ENCODE measurements around the gene SHISAL2A. TPM values are rescaled to one million over a fixed set of nuclear protein-coding genes. Genes with fewer than 3 reads are reported as not detected.

SHISAL2A gene
- total and polyA plus RNA-seq, 10 of the 15 experiments (the other 5 are each of a cell fraction or from before 2014, with no cell fraction given), result 0.18 to 0.67 (median 0.45) TPM

DNA sequence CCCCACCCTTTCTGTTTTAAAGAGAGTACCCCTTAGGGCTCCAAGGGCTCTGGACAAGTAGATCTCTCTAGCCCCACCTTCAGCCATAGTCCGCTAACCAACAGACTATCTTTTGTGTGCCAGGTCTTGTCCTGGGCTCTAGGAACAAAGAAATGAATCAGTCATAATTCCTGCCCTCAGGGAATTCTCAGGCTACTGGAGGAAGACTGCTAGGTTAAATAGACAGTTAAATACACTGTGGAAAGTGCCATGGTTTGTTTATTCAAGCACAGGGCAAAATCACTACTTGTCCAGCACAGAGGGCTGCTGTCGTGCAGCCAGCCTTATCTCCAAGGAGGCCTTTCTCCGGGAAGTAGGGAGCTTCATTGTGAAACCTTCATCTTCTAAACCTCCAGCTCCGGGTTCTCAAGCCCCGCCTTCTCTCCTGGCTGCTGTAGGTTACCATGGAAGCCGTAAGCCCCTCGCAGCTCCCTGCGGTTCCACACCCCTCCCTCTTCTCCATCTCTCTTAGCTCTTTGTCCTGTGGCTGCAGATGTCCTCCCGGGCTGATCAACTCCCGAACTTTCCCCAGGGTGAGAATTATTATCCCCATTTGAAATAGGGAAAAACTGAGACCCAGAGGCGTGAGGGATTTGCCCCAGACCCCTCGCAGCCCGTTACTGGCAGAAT, 29.8 kb downstream of the SHISAL2A start:
- Histone ChIP-seq H3K27ac (ENCODE audit: control insufficient read depth, insufficient read depth) (no peak overlapping the region), H3K4me1 (ENCODE audit: control insufficient read depth, insufficient read depth, low read length) (peaks cover 5% of the 10 kb centered on the region), H3K36me3 (ENCODE audit: control insufficient read depth in 2 of 2, insufficient read depth in 2 of 2, low read length in 1 of 2) (no peaks in the 10 kb centered on the region), H2AFZ (ENCODE audit: control insufficient read depth, low read depth, low read length) (no peak overlapping the region), H3K27me3 (replicated peaks in 1 of 2; ENCODE audit: control insufficient read depth in 2 of 2, insufficient read depth in 2 of 2, low read length in 1 of 2) (no peaks in the 10 kb centered on the region), H3K9ac (ENCODE audit: control insufficient read depth, insufficient read depth, low read length) (no peak overlapping the region), H3K4me2 (ENCODE audit: control insufficient read depth, insufficient read depth) (no peak overlapping the region), H3K4me3 (no peak overlapping the region), H3K79me2 (ENCODE audit: control insufficient read depth, insufficient read depth, low read length) (no peaks in the 10 kb centered on the region), H3K9me3 (replicated peaks; ENCODE audit: control insufficient read depth, insufficient read depth, low read length) (no peaks in the 10 kb centered on the region), H4K20me1 (ENCODE audit: control insufficient read depth, insufficient read depth) (no peaks in the 10 kb centered on the region)
- BruUV-seq (replicated peaks), result no TSS peak
- POLR2A ChIA-PET, result no interaction called here
- intact Hi-C loops (cut with micrococcal nuclease; ENCODE audit: unreplicated experiment), result no loop called here
- DNase-seq (ENCODE audit: low read depth, low spot score) (no peak), FAIRE-seq (no peak), ATAC-seq (no peak)
- WGBS (ENCODE audit: insufficient coverage, insufficient replicate concordance, low lambda C conversion rate, missing lambda C conversion rate), result 68% methylated on average over 13 of the region's 13 CpGs
- RAD21 ChIA-PET (ENCODE audit: unreplicated experiment), result interaction anchor here (1.4 kb wide), 1 partner anchor 24 kb away, joined by 3 read pairs; no protein-coding TSS in a partner anchor
- SMC1A ChIA-PET (ENCODE audit: uncharacterized antibody, unreplicated experiment), result no interaction called here
- CTCF ChIA-PET, result no interaction called here
- TF ChIP-seq PBX3 (IDR thresholded peaks at IDR 0.05; ENCODE audit: insufficient replicate concordance, low read depth, low read length), result no peak
- TF ChIP-seq, protein P1, sequence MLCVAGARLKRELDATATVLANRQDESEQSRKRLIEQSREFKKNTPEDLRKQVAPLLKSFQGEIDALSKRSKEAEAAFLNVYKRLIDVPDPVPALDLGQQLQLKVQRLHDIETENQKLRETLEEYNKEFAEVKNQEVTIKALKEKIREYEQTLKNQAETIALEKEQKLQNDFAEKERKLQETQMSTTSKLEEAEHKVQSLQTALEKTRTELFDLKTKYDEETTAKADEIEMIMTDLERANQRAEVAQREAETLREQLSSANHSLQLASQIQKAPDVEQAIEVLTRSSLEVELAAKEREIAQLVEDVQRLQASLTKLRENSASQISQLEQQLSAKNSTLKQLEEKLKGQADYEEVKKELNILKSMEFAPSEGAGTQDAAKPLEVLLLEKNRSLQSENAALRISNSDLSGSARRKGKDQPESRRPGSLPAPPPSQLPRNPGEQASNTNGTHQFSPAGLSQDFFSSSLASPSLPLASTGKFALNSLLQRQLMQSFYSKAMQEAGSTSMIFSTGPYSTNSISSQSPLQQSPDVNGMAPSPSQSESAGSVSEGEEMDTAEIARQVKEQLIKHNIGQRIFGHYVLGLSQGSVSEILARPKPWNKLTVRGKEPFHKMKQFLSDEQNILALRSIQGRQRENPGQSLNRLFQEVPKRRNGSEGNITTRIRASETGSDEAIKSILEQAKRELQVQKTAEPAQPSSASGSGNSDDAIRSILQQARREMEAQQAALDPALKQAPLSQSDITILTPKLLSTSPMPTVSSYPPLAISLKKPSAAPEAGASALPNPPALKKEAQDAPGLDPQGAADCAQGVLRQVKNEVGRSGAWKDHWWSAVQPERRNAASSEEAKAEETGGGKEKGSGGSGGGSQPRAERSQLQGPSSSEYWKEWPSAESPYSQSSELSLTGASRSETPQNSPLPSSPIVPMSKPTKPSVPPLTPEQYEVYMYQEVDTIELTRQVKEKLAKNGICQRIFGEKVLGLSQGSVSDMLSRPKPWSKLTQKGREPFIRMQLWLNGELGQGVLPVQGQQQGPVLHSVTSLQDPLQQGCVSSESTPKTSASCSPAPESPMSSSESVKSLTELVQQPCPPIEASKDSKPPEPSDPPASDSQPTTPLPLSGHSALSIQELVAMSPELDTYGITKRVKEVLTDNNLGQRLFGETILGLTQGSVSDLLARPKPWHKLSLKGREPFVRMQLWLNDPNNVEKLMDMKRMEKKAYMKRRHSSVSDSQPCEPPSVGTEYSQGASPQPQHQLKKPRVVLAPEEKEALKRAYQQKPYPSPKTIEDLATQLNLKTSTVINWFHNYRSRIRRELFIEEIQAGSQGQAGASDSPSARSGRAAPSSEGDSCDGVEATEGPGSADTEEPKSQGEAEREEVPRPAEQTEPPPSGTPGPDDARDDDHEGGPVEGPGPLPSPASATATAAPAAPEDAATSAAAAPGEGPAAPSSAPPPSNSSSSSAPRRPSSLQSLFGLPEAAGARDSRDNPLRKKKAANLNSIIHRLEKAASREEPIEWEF (IDR thresholded peaks at IDR 0.05; ENCODE audit: insufficient replicate concordance, low read depth, low read length), result no peak
- in situ Hi-C loops (cut with MboI), result no loop called here
